Measurements from ENCODE around the gene NKD2.

The NKD2 gene

DNA sequence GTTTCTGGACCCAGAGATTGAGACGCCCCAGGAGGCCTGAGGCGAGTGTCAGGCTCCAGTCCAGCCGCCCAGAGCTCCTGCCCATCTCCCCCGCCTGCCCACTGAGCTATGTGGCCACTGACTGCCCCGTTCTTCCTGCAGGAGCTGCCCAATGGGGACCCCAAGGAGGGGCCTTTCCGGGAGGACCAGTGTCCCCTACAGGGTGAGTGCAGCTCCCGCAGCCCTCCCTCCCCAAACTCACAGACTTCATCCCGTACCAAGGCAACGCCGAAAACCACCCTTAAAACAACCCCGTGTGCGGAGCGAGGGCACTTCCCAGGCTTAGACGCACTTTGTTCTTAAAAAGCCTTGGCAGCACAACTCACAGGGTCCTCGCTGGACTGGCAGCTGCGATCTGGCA is 23.4 kb downstream of the NKD2 start:
- DNase-seq: no peak

GRCh38 chr5:1032551-1033027 is 24.0 kb downstream of the NKD2 start:
- no peak for DNase-seq

GRCh38 chr5:1033178-1033577 is 24.6 kb downstream of the NKD2 start:
- no peak for DNase-seq

DNA sequence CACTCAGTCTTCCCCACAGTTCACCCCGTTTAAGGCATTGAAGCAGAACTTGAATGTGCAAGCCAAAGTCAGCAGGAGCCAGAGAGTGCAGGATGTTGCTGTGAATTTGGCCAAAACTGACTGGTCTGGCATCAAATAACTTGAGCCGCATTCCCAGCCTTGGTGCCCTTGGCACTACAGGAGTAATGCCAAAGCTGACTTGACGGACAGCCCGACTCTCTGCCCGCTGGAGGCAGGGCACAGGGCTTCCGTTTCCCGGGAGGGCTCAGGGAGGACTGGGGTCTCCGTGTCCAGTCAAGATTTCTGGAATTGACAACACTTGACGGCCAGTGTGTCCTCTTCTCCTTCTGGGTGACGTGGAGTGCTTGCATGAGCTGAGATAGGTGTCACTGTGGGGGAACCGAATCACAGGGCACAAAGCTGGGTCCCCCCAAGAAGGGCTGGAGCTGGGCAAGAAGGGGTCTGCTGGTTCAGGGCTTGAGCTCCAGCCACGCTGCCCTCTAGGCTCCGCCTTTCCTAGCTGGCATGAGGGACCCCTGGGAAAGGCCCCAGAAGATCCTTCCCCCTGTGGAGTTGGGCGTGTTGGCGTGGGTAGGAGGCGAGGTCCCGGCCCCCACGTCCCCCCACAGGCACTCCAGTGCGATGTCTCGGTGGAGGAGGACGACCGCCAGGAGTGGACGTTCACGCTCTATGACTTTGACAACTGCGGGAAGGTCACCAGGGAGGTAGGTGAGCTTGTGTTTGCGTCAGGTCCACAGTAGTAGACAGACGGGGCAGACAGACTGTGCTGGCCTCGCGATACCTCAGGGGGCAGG is 25.2 kb downstream of the NKD2 start:
- no peak for DNase-seq

DNA sequence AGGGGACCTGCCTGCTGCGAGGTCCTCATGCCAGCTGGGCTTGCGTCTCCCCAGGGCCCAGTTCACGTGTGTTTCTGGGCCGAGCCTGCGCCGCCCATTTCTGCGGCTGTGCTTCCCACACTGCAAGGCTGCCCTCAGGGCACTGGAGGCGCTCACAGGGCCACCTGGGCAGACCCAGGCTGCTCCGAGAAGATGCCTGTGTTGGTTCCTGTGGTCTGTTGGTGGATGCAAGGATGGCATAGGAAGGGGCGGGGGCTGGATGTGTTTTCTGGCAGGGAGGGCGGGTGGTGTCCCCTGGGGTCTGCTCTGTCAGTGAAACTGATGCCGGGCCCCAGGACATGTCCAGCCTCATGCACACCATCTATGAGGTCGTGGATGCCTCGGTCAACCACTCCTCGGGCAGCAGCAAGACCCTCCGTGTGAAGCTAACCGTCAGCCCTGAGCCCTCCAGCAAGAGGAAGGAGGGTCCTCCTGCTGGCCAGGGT is 25.9 kb downstream of the NKD2 start:
- no peak for DNase-seq

- DNase-seq: no peak
Observed at GRCh38 chr5:1034986-1035385, 26.4 kb downstream of the NKD2 start.

DNA sequence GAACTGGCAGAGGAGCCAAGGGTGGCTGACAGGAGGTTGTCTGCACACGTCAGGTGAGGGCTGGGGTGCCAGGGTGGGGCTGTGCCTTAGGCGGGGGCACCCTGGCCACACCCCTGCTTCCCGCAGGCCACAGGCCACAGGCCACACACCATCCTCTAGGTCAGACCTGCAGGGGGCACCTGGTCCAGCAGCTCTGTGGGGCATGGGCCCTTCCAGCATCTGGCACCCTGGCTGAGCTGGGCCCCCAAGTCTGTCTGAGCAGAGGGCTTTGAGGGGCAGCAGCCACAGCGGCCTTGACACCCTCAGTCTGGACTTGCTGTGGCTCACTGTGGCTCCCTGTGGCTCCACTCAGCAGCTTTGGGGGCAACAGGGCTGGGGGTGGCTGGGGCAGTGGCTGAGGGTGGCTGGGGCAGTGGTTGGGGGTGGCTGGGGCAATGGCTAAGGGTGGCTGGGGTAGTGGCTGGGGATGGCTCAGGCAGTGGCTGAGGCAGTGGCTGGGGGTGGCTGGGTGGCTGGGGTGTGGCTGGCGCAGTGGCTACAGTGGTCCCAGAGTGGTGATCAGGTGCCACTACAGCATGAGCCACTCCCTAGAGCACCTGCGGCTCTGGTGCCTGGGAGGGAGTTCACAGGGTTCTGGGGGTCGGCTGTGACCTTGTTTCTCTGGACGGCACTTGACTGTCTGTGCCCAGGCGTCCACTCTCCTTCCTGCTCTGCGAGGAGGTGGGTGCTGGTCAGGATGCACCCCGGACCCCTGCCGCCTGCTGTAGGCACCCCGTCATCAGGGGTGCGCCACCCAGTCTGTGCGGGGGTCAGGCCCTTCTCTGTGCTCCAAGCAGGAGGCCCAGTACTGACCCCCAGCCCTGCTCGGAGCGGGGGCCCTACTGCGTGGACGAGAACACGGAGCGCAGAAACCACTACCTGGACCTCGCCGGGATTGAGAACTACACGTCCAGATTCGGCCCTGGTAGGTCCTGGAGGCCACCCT is 27.1 kb downstream of the NKD2 start:
- DNase-seq: no peak

DNA sequence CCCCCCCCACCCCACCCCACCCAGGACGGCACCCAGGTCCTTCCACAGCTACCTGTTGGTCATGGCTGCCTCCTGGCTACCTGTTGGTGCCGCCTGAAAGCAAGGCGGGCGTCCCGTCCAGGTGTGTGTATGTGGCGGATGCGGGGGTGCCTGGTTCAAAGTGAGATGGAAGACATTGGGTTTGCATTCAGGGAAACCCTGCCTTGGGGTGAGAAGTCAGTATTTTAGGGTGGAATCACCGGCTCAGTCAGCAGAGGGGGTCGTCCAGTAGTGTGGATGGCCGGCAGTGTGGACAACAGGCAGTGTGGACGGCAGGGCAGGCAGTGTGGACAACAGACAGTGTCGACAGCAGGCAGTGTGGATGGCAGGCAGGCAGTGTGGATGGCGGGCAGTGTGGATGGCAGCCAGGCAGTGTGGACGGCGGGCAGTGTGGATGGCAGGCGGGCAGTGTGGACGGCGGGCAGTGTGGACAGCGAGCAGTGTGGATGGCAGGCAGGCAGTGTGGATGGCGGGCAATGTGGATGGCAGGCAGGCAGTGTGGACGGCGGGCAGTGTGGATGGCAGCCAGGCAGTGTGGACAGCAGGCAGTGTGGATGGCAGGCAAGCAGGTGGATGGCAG is 28.0 kb downstream of the NKD2 start:
- DNase-seq: no peak

DNA sequence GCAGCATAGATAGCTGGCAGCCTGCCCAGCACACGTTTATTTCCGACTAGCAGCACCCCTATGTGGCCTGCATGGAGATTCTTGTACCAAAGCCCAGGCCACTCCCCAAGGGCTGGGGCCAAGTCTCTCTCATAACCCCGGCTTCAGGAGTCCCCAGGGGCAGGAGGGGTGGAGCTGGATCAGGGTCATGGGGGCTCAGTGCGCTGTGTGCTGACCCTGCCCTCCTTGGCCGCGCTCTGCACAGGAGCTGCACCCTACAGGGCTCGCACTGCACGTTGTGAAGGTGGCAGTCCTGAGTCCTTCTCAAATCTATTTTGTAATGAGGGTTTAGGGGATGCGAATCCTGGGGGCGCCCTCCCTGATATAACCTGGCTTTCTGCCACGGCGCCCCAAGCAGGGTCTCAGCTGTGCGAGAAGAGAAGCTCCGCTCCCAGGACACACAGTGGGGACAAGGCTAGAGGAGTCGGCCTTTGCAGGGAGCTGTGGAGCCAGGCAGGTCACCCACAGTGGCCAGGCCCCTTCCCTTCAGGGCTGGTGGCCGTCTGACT is 28.6 kb downstream of the NKD2 start:
- DNase-seq: no peak

DNA sequence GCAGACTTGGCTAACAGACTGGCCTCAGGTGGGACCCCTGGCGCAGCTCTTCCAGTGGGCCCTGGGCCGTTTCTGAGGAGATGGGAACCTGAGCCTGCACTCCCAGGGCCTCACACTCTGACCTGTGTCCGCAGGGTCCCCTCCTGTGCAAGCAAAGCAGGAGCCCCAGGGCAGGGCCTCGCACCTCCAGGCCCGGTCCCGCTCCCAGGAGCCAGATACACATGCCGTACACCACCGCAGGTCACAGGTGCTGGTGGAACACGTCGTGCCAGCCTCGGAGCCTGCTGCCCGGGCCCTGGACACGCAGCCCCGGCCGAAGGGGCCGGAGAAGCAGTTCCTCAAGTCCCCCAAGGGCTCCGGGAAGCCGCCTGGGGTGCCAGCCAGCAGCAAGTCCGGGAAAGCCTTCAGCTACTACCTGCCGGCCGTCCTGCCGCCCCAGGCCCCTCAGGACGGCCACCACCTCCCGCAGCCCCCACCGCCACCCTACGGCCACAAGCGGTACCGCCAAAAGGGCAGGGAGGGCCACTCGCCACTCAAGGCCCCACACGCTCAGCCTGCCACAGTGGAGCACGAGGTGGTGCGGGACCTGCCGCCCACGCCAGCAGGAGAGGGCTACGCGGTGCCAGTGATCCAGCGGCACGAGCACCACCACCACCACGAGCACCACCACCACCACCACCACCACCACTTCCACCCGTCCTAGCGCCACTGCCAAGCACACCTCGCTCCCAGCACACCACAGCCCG is 29.2 kb downstream of the NKD2 start:
- DNase-seq: no peak

- no peak for DNase-seq
Observed at GRCh38 chr5:1038417-1039209, 30.0 kb downstream of the NKD2 start.

DNA sequence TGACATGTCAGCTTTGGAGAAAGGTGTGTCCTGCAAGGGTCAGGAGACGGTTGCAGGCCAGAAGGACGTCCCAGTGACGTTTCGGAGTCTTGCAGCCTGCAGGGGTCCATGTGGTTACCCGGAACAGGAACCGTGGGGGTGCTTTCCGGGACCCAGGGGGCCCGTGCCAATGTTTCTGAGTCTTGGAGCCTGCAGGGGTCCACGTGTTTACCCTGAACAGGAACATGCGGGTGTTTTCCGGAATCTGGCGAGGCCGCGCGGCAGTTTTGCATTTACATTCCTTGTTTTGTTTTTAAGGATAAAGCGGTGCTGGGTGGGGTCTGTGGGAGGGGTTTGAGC is 30.6 kb downstream of the NKD2 start:
- no peak for DNase-seq

GRCh38 chr5:1039706-1040260 is 31.2 kb downstream of the NKD2 start:
- no peak for DNase-seq

DNA sequence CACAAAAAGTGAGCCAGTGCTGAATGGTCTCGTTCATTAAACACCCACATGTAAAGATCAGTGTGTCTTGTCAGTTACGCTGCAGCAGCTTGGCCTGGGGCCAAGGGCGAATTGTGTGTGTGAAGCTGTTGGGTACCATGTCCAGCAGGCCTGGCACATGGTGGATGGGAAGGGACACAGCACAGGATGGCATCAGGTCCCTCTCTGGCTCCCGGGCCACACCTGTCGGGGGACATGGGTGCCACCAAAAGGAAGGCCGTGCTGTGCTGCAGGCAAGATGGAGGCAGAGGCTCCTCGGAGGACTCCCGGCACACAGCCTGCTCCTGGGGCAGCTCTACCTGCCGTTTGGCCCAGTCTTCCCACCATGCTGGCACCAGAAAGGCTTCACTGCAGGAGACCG is 32.0 kb downstream of the NKD2 start:
- DNase-seq: no peak

GRCh38 chr5:1041225-1042143 is 32.9 kb downstream of the NKD2 start:
- no peak for DNase-seq

DNA sequence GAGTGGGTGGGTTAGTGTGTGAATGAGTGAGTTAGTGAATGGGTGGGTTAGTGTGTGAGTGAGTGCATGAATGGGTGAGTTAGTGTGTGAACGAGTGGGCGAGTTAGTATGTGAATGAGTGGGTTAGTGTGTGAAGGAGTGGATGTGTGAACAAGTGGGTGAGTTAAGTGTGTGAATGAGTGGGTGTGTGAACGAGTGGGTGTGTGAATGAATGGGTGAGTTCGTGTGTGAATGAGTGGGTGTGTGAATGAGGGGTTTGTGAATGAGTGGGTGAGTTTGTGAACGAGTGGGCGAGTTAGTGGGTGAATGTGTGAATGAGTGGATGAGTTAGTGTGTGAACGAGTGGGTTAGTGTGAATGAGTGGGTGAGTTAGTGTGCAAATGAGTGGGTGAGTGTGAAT is 34.0 kb downstream of the NKD2 start:
- DNase-seq: no peak

GRCh38 chr5:1043327-1043726 is 34.7 kb downstream of the NKD2 start:
- DNase-seq: no peak

DNA sequence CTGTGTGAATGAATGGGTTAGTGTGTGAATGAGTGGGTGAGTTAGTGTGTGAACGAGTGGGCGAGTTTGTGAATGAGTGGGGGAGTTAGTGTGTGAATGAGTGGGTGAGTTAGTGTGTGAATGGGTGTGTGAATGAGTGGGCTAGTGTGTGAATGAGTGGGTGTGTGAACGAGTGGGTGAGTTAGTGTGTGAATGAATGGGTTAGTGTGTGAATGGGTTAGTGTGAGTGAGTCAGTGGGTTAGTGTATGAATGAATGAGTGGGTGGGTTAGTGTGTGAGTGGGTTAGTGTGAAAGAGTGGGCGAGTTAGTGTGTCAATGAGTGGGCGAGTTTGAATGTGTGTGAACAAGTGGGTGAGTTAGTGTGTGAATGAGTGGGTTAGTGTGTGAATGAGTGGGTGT is 35.5 kb downstream of the NKD2 start:
- no peak for DNase-seq

DNA sequence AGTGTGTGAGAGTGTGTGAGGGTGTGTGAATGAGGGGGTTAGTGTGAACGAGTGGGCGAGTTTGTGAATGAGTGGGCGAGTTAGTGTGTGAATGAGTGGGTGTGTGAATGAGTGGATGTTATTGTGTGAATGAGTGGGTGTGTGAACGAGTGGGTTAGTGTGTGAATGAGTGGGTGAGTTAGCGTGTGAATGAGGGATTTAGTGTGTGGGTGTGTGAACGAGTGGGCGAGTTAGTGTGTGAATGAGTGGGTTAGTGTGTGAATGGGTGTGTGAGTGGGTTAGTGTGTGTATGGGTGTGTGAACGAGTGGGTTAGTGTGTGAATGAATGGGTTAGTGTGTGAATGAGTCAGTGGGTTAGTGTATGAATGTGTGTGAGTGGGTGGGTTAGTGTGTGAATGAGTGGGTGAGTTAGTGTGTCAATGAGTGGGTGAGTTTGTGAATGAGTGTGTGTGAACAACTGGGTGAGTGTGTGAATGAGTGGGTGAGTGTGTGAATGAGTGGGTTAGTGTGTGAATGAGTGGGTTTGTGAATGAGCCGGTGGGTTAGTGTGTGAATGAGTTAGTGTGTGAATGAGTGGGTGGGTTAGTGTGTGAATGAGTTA is 37.5 kb downstream of the NKD2 start:
- DNase-seq: no peak
